Measurements from ENCODE around the gene CCT6B.

- no peak for TF ChIP-seq CTCF (IDR thresholded peaks at IDR 0.05; ENCODE audit: low read depth, low read length)
- TF ChIP-seq EZH2phosphoT487 (IDR thresholded peaks at IDR 0.05; ENCODE audit: low read depth) = no peak
These were observed 82.1 kb downstream of the CCT6B start for GRCh38 chr17:34879146-34879545.
